PC-9 (cell line): ENCODE results near the gene AKAP13.

Experiments used
- EZH2 ChIP-seq: fragments of 200-600 bp; sonication (generic); IDR thresholded peaks from 2 replicates; pipeline ENCODE4 v1.8.0; 2017; ENCODE audit warnings: antibody characterized with exemption, low read depth
- TF ChIP-seq, protein P1 (sequence below): fragments of 200-600 bp; sonication (generic); conservative IDR thresholded peaks from 2 replicates; pipeline ENCODE4 v1.6.1; 2017; ENCODE audit warnings: mixed run types, antibody characterized with exemption, mild to moderate bottlenecking, moderate library complexity

GRCh38 chr15:85771781-85772445 lies 391.5 kb downstream of the AKAP13 start:
- TF ChIP-seq, protein P1, sequence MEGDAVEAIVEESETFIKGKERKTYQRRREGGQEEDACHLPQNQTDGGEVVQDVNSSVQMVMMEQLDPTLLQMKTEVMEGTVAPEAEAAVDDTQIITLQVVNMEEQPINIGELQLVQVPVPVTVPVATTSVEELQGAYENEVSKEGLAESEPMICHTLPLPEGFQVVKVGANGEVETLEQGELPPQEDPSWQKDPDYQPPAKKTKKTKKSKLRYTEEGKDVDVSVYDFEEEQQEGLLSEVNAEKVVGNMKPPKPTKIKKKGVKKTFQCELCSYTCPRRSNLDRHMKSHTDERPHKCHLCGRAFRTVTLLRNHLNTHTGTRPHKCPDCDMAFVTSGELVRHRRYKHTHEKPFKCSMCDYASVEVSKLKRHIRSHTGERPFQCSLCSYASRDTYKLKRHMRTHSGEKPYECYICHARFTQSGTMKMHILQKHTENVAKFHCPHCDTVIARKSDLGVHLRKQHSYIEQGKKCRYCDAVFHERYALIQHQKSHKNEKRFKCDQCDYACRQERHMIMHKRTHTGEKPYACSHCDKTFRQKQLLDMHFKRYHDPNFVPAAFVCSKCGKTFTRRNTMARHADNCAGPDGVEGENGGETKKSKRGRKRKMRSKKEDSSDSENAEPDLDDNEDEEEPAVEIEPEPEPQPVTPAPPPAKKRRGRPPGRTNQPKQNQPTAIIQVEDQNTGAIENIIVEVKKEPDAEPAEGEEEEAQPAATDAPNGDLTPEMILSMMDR = no peak
- no peak for TF ChIP-seq EZH2
